ENCODE measurements around the gene LYPD1.

DNA sequence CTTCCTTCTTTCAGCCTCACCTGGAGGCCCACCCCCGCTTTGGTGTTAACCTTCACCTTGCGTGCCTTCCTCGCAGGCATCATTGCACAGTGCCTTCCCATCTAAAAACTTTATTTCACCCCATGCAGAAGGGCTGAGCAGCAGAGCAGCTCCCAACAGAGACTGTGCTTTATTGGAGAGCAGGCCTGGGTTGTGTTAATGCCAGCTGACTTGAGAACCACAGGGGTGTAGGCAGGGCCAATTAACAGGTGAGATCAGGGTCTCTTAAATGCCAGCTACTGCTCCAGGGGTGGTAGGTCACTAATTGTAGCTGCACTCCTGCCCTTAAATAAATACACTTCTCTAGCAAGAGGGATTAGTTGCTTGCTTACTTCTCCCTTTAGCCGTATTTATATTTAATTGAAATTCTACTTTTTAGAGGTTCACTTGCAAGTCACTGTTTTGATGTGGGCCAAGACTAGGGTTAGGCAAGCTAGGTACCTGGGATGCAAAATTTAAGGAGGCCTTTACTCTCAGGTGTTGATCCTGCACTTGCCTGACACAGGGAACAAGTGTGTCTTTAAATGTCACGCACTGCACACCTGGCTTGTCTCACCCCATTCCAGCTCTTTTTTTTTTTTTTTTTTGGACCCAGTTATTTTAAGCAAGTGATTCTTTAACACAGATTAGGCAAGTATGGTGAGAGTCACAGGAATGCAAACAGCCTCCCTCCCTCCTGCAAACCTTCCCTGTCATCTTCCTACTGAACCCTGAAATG lies 54.5 kb downstream of the LYPD1 start:
- TF ChIP-seq FOXM1 (IDR thresholded peaks at IDR 0.05; ENCODE audit: borderline replicate concordance, low read depth) (no peak), EP300 (IDR thresholded peaks at IDR 0.05; ENCODE audit: borderline replicate concordance) (no peak), CREB1 (IDR thresholded peaks at IDR 0.05; ENCODE audit: low read depth) (no peak), TCF12 (IDR thresholded peaks at IDR 0.05; ENCODE audit: low read depth) (no peak), YY1 (IDR thresholded peaks at IDR 0.05; ENCODE audit: low read depth) (no peak)
- TF ChIP-seq, protein P1, sequence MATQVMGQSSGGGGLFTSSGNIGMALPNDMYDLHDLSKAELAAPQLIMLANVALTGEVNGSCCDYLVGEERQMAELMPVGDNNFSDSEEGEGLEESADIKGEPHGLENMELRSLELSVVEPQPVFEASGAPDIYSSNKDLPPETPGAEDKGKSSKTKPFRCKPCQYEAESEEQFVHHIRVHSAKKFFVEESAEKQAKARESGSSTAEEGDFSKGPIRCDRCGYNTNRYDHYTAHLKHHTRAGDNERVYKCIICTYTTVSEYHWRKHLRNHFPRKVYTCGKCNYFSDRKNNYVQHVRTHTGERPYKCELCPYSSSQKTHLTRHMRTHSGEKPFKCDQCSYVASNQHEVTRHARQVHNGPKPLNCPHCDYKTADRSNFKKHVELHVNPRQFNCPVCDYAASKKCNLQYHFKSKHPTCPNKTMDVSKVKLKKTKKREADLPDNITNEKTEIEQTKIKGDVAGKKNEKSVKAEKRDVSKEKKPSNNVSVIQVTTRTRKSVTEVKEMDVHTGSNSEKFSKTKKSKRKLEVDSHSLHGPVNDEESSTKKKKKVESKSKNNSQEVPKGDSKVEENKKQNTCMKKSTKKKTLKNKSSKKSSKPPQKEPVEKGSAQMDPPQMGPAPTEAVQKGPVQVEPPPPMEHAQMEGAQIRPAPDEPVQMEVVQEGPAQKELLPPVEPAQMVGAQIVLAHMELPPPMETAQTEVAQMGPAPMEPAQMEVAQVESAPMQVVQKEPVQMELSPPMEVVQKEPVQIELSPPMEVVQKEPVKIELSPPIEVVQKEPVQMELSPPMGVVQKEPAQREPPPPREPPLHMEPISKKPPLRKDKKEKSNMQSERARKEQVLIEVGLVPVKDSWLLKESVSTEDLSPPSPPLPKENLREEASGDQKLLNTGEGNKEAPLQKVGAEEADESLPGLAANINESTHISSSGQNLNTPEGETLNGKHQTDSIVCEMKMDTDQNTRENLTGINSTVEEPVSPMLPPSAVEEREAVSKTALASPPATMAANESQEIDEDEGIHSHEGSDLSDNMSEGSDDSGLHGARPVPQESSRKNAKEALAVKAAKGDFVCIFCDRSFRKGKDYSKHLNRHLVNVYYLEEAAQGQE (IDR thresholded peaks at IDR 0.05; ENCODE audit: low read depth) = no peak

All from Ishikawa (cell line).